Measurements from ENCODE around the gene PGLYRP4. TPM values are rescaled to one million over a fixed set of nuclear protein-coding genes. Genes with fewer than 3 reads are reported as not detected.

Gene PGLYRP4, protein sequence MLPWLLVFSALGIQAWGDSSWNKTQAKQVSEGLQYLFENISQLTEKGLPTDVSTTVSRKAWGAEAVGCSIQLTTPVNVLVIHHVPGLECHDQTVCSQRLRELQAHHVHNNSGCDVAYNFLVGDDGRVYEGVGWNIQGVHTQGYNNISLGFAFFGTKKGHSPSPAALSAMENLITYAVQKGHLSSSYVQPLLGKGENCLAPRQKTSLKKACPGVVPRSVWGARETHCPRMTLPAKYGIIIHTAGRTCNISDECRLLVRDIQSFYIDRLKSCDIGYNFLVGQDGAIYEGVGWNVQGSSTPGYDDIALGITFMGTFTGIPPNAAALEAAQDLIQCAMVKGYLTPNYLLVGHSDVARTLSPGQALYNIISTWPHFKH
- not detected for total RNA-seq

- Histone ChIP-seq H3K27me3 (replicated peaks; ENCODE audit: insufficient read depth) (no peaks in the 10 kb centered on the region), H3K36me3 (no peaks in the 10 kb centered on the region), H3K4me3 (no peak within 1 kb of the TSS), H3K9me3 (no peaks in the 10 kb centered on the region), H3K27ac (no peak within 1 kb of the TSS), H3K4me1 (replicated peaks) (no peaks in the 10 kb centered on the region)
- TF ChIP-seq, protein P1, sequence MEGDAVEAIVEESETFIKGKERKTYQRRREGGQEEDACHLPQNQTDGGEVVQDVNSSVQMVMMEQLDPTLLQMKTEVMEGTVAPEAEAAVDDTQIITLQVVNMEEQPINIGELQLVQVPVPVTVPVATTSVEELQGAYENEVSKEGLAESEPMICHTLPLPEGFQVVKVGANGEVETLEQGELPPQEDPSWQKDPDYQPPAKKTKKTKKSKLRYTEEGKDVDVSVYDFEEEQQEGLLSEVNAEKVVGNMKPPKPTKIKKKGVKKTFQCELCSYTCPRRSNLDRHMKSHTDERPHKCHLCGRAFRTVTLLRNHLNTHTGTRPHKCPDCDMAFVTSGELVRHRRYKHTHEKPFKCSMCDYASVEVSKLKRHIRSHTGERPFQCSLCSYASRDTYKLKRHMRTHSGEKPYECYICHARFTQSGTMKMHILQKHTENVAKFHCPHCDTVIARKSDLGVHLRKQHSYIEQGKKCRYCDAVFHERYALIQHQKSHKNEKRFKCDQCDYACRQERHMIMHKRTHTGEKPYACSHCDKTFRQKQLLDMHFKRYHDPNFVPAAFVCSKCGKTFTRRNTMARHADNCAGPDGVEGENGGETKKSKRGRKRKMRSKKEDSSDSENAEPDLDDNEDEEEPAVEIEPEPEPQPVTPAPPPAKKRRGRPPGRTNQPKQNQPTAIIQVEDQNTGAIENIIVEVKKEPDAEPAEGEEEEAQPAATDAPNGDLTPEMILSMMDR (IDR thresholded peaks at IDR 0.05): no peak
- TF ChIP-seq POLR2A (IDR thresholded peaks at IDR 0.05): no peak
- no peak for TF ChIP-seq POLR2AphosphoS5 (IDR thresholded peaks at IDR 0.05)
- 68% methylated on average over 10 of the region's 10 CpGs for WGBS
- no peak for DNase-seq (ENCODE audit: low spot score)
- intact Hi-C loops (cut with DNase I): no loop called here
These were observed at the start of gene PGLYRP4 for GRCh38 chr1:153348511-153349362. TSS of gene PGLYRP4 (minus strand) at chr1:153348841. CDS start at chr1:153347932, 909 bp downstream.

DNA sequence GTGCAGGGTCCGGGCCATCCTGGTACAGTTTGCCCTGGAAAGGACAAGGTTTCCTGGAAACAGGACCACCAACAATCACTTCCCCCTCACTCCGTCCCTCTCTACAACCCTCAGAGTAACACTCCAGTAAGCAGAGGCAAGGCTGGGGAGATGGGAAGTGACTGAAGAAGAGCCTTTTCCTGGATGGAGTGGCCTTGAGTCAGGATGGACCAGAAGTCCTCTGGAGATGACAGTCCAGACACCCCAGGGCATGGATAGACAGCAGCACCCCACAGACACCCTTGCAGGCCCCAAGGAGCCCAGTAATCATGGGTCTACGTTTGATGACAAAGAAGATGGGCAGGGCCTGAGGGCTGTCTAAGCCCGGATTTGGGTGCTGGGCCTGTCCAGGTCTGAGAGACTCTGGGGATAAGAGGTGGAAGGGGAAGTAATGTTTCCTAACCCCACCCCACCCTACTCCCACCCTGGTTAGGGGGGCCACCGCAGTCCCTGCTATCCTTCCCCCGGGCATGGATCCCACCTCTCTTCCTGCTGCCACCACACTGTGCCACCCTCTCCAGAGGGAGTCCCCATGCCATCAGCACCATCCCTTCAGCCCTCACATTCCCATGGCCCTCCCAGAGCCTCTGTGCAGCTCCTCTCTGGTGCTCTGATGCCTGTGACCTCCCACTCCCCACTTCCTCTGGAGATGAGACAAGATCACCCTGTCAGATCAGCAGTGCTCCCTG is 49.4 kb upstream of the PGLYRP4 start:
- intact Hi-C loops (cut with DNase I): no loop called here

DNA sequence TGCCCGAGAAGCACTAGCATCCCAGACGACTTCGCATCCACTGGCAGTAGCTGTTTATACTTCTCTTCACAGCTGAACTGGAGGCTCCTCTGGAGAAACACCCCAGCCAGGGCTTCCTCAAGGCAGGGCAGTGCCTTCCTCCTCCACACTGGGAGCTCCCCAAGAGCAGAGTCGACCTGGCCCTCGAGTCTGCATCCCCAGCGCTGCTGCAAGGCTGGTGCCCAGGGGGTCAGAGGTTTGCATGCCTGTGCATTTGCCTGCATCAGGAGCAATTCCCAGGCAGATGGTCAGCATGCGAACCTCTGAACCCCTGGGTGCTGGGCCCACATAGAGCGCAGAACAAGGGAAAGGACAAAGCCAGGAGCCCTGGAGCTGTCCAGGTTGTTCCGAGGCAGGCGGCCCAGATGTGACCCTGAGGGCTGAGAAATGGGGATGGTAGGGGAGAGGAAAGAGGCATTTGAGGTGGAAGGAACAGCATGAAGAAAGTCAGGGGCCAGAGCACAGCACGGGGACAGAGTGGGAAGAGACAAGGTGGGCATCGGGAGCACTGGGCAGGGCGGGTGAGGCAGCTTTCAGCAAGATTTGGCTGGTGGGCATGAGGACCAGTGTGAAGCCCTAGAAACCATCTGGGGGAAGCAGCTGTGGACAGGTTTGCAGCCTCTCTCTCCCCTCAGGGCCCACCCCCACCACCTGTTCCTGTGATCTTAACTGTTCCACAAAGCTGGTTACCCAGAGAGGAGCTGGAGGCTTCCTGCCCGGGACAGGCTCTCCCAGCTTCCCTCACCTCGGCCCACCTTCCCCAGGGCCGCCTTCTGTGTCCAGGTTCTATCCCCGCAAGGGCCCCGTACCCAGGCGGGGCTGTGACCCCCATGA is 48.6 kb upstream of the PGLYRP4 start:
- WGBS: 79% methylated on average over 16 of the region's 19 CpGs
- no peak for DNase-seq (ENCODE audit: low spot score)

More for the DNA sequence above, 49.4 kb upstream of the PGLYRP4 start:
- WGBS: 78% methylated on average over 5 of the region's 6 CpGs
- TF ChIP-seq POLR2AphosphoS5 (IDR thresholded peaks at IDR 0.05) (no peak), POLR2A (IDR thresholded peaks at IDR 0.05) (no peak)
- TF ChIP-seq, protein P1 (IDR thresholded peaks at IDR 0.05): no peak
- no peak for DNase-seq (ENCODE audit: low spot score)
- Histone ChIP-seq H3K36me3 (no peaks in the 10 kb centered on the region), H3K27ac (no peak overlapping the region), H3K4me1 (replicated peaks) (no peaks in the 10 kb centered on the region), H3K27me3 (replicated peaks; ENCODE audit: insufficient read depth) (no peaks in the 10 kb centered on the region), H3K4me3 (no peak overlapping the region), H3K9me3 (no peaks in the 10 kb centered on the region)

DNA sequence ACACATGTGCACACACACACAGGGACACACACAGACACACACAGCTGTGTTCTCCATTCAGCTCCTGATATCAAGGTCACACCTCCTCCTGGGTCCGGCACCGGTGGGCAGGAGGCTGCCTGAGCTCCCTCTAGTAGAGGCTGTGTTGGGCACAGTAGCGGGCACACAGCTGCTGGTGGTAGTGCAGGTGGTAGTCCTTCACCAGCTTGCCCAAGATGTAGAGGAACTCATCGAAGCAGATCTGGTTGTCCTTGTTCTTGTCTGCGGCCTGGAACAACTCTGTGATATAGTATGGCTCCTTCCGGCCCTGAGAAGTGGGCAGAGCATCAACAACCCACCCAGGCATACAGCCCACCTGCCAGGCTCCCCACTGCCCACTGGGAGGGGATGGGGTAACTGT is 47.8 kb upstream of the PGLYRP4 start:
- no peaks in the 10 kb centered on the region for H3K9me3 ChIP-seq
- 78% methylated on average over 6 of the region's 6 CpGs for WGBS
- H3K36me3 ChIP-seq: no peaks in the 10 kb centered on the region
- no peaks in the 10 kb centered on the region for H3K4me1 ChIP-seq (replicated peaks)
- H3K27ac ChIP-seq: no peak overlapping the region
- no peak overlapping the region for H3K4me3 ChIP-seq
- DNase-seq (ENCODE audit: low spot score): no peak
- intact Hi-C loops (cut with DNase I): no loop called here
- no peaks in the 10 kb centered on the region for H3K27me3 ChIP-seq (replicated peaks; ENCODE audit: insufficient read depth)
- TF ChIP-seq, protein P1 (IDR thresholded peaks at IDR 0.05): no peak
- TF ChIP-seq POLR2AphosphoS5 (IDR thresholded peaks at IDR 0.05) (no peak), POLR2A (IDR thresholded peaks at IDR 0.05) (no peak)

More for the DNA sequence above, 48.6 kb upstream of the PGLYRP4 start:
- Histone ChIP-seq H3K27ac (no peak overlapping the region), H3K36me3 (no peaks in the 10 kb centered on the region), H3K4me3 (no peak overlapping the region), H3K4me1 (replicated peaks) (no peaks in the 10 kb centered on the region), H3K9me3 (no peaks in the 10 kb centered on the region), H3K27me3 (replicated peaks; ENCODE audit: insufficient read depth) (no peaks in the 10 kb centered on the region)
- intact Hi-C loops (cut with DNase I): no loop called here
- TF ChIP-seq POLR2A (IDR thresholded peaks at IDR 0.05): no peak
- TF ChIP-seq POLR2AphosphoS5 (IDR thresholded peaks at IDR 0.05): no peak

All from prostate gland (tissue), 2 donors.